Skin epidermis (tissue), 12 donors: ENCODE measurements around the gene USP47.

Experiments used
- H3K27ac ChIP-seq, 21 experiments: fragments of 200-600 bp; sonication (generic) in 11 of 21; one replicate each; pipeline ENCODE4 v1.5.0; 2020; ENCODE audit warnings: mild to moderate bottlenecking in 3 of 21, inconsistent platforms in 2 of 21, moderate library complexity in 2 of 21
- H3K4me3 ChIP-seq, 7 experiments: fragments of 200-600 bp; sonication (generic) in 2 of 7; one replicate each; pipeline ENCODE4 v1.5.0; 2020; ENCODE audit warnings: inconsistent platforms in 2 of 7, mild to moderate bottlenecking in 2 of 7, moderate library complexity in 1 of 7

Gene USP47

DNA sequence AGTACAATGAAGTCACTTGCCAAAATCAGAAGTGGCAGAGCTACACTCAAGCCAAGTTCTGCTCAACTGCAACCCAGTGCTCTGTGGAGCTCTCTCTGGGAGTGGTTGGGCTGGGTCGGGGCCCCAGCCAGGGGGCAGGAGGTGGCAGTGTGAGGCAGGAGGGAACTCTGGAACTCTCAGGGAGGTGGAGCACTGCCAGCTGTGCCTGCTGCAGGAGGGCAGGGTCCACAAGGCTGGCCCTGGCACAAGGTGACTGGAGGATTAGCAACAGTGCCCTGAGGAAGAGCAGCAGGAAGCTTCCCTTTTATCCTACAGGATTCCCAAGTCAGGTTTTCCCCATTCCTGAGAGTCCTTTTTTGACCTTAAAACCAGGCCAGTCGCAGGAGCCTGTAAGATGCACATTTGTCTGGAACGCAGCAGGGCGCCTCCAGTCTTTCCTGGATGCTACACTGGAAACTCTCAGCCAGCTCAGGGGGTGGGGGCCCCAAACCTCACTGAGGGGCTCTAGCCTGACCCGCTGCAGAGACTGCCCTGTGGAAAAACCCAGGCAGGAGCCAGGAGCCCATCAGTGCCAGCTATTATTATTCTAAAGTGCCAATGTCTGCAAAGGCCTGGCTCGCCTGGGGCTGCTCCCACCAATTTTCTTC is 134.8 kb downstream of the USP47 start:
- Histone ChIP-seq H3K4me3 (no peak overlapping the region), H3K27ac (peak overlapping the region in 16 of 21 experiments; percentile 24 to 74 (median 59))

- Histone ChIP-seq H3K4me3 (no peak overlapping the region), H3K27ac (peak overlapping the region in 18 of 21 experiments; percentile 19 to 74 (median 58))
Observed at GRCh38 chr11:11977206-11977938, 135.6 kb downstream of the USP47 start.

GRCh38 chr11:11978098-11978637 is 136.4 kb downstream of the USP47 start:
- Histone ChIP-seq H3K4me3 (no peak overlapping the region), H3K27ac (peak overlapping the region in 7 of 21 experiments; percentile 7 to 74 (median 68))

DNA sequence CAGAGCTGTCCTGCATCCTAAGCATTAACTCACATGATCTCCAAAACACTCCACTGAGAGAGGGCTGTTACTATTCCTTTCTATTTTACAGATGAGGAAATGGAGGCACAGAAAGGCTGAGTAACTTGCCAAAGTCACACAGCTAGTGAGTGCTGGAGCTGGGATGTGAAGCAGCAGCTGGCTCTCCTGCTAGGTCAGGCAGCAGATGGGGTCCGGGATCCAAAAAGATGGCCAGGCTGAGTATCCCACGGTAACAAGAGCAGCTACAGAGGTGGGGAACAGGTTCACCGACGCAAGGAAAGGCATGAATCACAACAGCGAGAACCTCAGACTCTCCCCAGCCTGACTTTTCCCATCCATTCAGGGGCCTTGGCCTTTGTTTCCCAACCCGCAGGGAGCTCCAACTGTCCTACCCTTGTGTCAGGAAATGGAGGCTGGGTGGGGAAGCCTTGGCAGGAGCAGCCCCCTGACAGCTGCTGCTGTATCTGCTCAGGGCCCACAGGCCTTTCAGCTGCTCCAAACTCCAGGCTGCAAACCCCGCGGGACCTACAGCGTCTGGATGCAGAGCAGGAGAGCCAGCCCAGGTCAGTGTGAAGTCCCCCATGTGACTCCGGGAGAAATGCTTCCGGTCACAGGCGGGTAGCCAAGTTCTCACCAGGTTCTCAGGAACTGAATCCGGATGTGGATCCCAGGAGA is 137.2 kb downstream of the USP47 start:
- peak overlapping the region in 17 of 21 experiments; percentile 9 to 75 (median 44) for H3K27ac ChIP-seq
- no peak overlapping the region for H3K4me3 ChIP-seq

GRCh38 chr11:11979488-11980117 is 137.8 kb downstream of the USP47 start:
- peak overlapping the region in 14 of 21 experiments; percentile 9 to 75 (median 54) for H3K27ac ChIP-seq
- H3K4me3 ChIP-seq = no peak overlapping the region

- Histone ChIP-seq H3K27ac (peak overlapping the region in 8 of 21 experiments; percentile 10 to 75 (median 60)), H3K4me3 (no peak overlapping the region)
Observed at GRCh38 chr11:11980200-11980599, 138.4 kb downstream of the USP47 start.

- Histone ChIP-seq H3K4me3 (no peak overlapping the region), H3K27ac (peak overlapping the region in 1 of 21 experiments; percentile 66)
Observed at GRCh38 chr11:11980841-11981308, 139.1 kb downstream of the USP47 start.

DNA sequence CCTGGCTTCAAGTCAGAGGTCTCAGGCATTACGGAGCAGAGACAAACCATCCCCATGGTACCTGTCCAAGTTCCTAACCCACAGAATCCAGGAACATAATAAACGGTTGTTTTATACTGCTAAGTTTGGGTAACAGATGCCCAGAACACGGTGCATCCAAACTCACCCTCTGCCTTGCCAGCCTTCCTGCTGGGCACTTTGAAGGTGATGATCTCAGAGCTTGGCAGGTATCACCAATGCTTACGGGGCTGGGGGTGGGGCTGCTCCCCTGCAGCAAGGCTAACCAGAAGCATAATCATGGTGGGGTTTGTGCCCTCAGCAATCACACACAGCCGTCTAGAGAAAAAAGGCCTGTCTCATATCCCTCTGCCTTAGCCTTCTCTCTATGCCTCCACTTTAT is 139.6 kb downstream of the USP47 start:
- Histone ChIP-seq H3K27ac (no peak overlapping the region), H3K4me3 (no peak overlapping the region)

DNA sequence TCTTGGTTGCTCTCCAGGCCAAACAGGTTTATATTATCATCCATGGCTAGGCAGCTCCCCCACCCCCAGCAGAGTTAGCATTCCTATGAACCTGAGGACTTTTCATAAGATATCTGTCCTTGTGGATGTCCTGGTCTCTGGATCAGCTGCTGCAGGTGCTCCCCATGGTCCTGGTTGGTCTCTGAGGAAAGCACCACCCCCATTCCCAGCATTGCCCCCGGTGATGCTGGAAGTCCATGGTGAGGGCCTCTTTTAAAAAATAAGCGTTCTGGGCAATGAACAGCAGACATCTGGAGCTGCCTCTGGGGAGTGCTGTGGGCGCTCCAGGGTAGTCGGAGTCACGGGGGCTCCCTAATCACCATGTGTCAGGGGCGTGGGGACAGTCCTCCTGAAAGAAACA is 140.1 kb downstream of the USP47 start:
- no peak overlapping the region for H3K4me3 ChIP-seq
- peak overlapping the region in 2 of 21 experiments; percentile 0 to 12 for H3K27ac ChIP-seq

DNA sequence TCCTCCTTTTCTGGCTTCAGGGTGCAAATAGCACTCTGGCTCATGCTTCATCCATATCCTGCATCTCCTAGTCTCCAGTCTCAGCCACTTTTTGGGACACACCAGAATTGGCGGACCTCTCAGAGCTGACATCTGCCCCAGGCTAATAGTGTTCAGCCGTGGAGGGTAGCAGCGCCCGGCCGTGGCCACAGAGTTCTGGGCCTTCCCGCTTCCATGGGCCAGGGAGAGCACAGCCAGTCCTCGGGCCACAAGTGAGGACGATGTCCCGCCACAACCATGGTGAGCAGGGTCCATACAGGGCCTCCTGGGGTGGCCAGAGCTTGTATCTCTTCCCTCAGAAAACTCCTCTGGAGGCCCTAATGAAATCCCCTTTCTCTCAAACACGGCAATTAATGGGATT is 140.7 kb downstream of the USP47 start:
- H3K4me3 ChIP-seq = no peak overlapping the region
- H3K27ac ChIP-seq = peak overlapping the region in 4 of 21 experiments; percentile 0 to 13 (median 8)

- H3K27ac ChIP-seq = peak overlapping the region in 4 of 21 experiments; percentile 4 to 32 (median 20)
Observed at GRCh38 chr11:11982975-11983374, 141.2 kb downstream of the USP47 start.

GRCh38 chr11:11983427-11983826 is 141.7 kb downstream of the USP47 start:
- no peak overlapping the region for H3K4me3 ChIP-seq
- H3K27ac ChIP-seq = peak overlapping the region in 6 of 21 experiments; percentile 5 to 36 (median 29)

More at GRCh38 chr11:11982975-11983374, 141.2 kb downstream of the USP47 start:
- H3K4me3 ChIP-seq = no peak overlapping the region

- H3K27ac ChIP-seq = peak overlapping the region in 10 of 21 experiments; percentile 9 to 50 (median 26)
- no peak overlapping the region for H3K4me3 ChIP-seq
Observed at GRCh38 chr11:11984563-11984962, 142.8 kb downstream of the USP47 start.

DNA sequence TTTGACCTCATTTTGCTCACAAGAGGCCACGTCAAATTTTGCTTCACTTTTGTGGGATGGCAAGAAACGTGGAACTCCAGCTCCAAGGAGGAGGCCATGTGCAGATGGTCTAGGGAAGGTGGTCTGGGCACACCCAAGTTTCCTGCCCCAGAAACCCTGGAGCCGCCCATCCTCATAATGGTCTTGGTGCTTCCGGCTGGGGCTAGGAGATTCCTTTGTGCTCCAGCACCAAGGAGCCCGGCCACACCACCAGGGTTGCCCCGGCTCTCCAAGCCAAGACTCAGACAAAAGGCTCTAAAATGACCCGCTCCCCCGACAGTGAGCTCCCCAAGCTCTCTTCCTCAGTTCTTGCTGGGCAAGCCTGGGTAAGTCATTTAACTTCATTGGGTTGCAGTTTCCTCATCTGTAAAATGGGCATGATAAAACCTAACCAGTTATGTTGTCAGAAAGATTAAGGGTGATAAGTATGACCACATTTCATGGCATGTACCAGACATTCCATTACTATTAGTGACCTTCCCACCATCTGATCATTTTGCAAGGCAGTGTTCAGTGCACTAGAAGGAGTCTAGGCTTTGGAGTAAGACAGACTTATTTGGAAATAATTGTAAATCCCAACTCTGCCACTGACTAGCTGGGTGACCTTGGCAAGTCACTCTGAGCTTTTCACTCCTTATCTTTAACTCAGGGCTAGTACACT is 143.4 kb downstream of the USP47 start:
- peak overlapping the region in 9 of 21 experiments; percentile 15 to 51 (median 32) for H3K27ac ChIP-seq
- H3K4me3 ChIP-seq = no peak overlapping the region

DNA sequence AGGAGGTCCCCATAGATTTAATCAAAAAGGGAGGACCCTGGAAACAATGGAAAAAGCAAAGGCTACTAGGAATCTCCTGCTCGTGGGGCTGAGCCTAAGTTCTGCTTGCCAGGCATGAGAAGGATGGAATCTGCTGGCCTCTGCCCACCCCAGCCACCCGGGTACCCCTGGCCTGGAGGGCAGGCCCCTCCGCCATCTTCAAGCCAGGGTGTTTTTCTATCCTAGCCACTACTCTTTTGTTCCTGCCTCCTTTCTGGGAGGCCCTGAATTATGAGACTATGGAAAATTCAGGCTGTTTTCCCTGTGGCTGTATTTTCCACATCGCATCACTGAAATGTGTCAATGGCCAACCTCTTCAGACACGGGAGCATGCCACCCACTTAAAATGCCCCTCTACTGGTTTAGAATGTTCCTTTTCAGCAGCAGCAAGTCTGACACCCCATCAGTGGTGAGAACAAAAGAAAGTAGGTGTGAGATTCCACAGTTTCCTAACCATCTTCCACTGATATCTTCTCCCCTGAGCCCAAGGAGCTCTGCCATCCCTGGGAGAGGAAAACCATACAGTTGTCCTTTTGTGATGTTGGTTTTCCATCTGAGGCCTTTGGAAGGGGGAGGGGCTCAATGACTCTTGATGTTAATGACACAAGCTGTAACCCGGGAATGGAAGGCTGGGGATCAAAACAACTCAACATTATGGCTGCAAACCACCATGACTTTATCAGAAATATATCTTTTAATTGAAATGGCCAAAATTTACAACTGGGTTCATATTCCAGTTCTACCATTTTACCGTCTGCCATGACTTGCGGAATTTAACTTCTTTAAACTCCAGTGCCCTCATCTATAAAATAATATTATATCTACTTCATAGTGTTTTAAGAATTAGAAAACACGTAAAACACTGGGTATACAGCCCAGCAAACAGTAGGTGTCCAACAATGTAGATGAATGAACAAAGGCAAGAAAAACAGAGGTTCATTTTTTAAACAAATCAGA is 144.5 kb downstream of the USP47 start:
- Histone ChIP-seq H3K4me3 (no peak overlapping the region), H3K27ac (peak overlapping the region in 2 of 21 experiments; percentile 20 to 51)

- peak overlapping the region in 10 of 21 experiments; percentile 2 to 78 (median 36) for H3K27ac ChIP-seq
Observed at GRCh38 chr11:11987503-11988022, 145.8 kb downstream of the USP47 start.

DNA sequence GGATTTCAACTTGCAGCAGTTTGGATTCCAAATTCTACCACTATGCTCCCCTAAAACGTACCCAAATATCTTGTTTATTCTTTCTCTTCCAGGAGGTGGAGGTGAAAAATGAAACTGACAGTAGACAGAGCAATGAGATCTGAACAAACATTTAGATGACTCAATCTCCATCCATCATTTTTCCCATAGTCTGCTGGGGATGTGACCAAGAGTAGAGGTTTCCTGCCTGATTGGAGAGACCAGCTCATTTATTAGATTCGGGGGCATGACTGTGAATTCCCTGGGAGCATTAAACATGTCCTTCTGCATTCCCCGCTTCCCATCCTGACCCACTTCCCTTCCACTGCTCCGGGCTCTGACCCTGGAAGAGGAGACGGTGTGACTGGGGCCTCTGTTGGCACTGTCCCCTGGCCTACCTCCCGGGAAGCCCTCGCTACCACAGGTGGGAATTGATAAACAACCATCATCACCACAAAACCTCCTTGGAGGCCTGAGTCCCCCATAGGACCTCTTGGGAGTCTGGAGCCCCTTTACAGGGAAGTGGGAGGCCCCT is 146.4 kb downstream of the USP47 start:
- Histone ChIP-seq H3K4me3 (no peak overlapping the region), H3K27ac (peak overlapping the region in 11 of 21 experiments; percentile 2 to 78 (median 34))

More at GRCh38 chr11:11987503-11988022, 145.8 kb downstream of the USP47 start:
- no peak overlapping the region for H3K4me3 ChIP-seq
